ENCODE results near the gene CCDC146. TPM values are rescaled to one million over a fixed set of nuclear protein-coding genes. Genes with fewer than 3 reads are reported as not detected.
A peak's percentile ranks its signal among the peaks of the same experiment; 100 is the strongest.
"Not testable (repeated sequence)": the region's sequence is repeated elsewhere in the genome, so short reads cannot be mapped to it uniquely, and the experiment has no call there.

CCDC146 gene
- total and polyA plus RNA-seq, 10 of the 15 experiments (the other 5 are each of a cell fraction or from before 2014, with no cell fraction given): 0.28 to 5.3 (median 1.3) TPM

DNA sequence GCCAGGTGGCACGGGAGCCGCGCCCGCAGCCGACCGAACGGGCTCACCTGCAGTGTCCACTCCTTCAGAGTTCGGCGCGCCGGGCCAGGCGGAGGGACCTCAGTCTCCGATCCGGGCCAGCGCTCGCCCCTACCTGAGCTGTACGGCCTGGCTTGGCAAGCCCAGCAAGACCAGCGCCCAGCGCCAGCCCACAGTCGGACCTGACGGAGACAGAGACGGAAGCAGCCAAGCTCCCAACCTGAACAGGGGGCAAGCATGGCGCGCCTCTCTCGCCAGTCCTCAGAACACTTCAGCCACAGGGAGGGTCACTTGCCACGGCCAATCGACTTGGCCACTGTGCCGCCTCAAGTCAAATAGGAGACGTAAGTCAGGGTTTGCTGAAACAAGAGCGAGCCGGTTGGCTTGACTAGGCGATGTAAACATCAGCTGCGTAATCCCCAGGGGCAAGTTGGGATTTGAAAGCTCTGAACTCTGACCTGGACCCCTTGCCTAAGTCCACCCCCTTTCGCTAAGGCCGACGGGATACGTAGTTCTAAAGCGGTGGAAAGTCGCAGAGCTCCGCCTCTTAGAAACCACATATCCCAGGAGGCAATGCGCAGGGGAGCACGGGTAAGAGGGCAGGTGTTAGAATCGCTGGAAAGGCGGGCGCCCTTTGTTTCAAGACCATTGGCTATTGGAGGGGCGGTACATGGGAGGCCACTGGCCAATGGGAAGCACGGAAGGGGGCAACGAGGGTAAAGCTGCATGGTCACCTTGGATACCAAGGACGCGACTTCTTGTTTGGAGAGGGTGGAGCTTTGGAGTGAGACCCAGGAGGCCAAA is at the start of gene CCDC146 (continued):
- peak; percentile 44; the same call in 1 of the 3 replicates for TF ChIP-seq POU2F2 (IDR thresholded peaks at IDR 0.05; ENCODE audit: borderline replicate concordance, low read depth, low read length)
- TF ChIP-seq TCF12 (IDR thresholded peaks at IDR 0.05; ENCODE audit: low read depth, low read length): peak; percentile 77; the same call in 1 of the 2 replicates
- TF ChIP-seq IKZF1 (conservative IDR thresholded peaks at IDR 0.05): peak; percentile 69
- peak; percentile 67 to 76 for TF ChIP-seq BHLHE40 (IDR thresholded peaks at IDR 0.05; ENCODE audit: borderline replicate concordance in 1 of 2, low read depth in 2 of 2, low read length in 1 of 2)
- peak; percentile 97 for TF ChIP-seq SIX5 (IDR thresholded peaks at IDR 0.05; ENCODE audit: low read depth, low read length, severe bottlenecking)
- TF ChIP-seq MEF2B (IDR thresholded peaks at IDR 0.05; ENCODE audit: partially characterized antibody, poor library complexity, severe bottlenecking): peak; percentile 77
- TF ChIP-seq NFYB (IDR thresholded peaks at IDR 0.05; ENCODE audit: insufficient read depth, low read depth, low read length): peak; percentile 47; the same call in 1 of the 2 replicates
- peak; percentile 99 for TF ChIP-seq NR2C1 (IDR thresholded peaks at IDR 0.05)
- TF ChIP-seq, protein P1, sequence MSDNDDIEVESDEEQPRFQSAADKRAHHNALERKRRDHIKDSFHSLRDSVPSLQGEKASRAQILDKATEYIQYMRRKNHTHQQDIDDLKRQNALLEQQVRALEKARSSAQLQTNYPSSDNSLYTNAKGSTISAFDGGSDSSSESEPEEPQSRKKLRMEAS (IDR thresholded peaks at IDR 0.05; ENCODE audit: low read depth, low read length): 0 out of 2 replicates have a peak, but pooled peaks have one; percentile 19
- TF ChIP-seq SP1 (IDR thresholded peaks at IDR 0.05; ENCODE audit: low read depth, low read length): peak; percentile 83
- TF ChIP-seq HCFC1 (IDR thresholded peaks at IDR 0.05; ENCODE audit: low read length): peak; percentile 97
- TF ChIP-seq POLR2AphosphoS5 (IDR thresholded peaks at IDR 0.05; ENCODE audit: low read length): 0 out of 2 replicates have a peak, but pooled peaks have one; percentile 17
- peak; percentile 82 for TF ChIP-seq TBL1XR1 (IDR thresholded peaks at IDR 0.05; ENCODE audit: low read depth, low read length)
- 0 out of 2 replicates have a peak, but pooled peaks have one; percentile 30 for TF ChIP-seq NRF1 (conservative IDR thresholded peaks at IDR 0.05; ENCODE audit: low read depth, low read length)
- TF ChIP-seq MXI1 (IDR thresholded peaks at IDR 0.05; ENCODE audit: low read depth, low read length): 0 out of 2 replicates have a peak, but pooled peaks have one; percentile 42
- peak; percentile 87 for TF ChIP-seq CREB1 (IDR thresholded peaks at IDR 0.05; ENCODE audit: low read depth)
- peak; percentile 18; the same call in 1 of the 2 replicates for TF ChIP-seq POLR2A (IDR thresholded peaks at IDR 0.05; ENCODE audit: low read depth, low read length)

DNA sequence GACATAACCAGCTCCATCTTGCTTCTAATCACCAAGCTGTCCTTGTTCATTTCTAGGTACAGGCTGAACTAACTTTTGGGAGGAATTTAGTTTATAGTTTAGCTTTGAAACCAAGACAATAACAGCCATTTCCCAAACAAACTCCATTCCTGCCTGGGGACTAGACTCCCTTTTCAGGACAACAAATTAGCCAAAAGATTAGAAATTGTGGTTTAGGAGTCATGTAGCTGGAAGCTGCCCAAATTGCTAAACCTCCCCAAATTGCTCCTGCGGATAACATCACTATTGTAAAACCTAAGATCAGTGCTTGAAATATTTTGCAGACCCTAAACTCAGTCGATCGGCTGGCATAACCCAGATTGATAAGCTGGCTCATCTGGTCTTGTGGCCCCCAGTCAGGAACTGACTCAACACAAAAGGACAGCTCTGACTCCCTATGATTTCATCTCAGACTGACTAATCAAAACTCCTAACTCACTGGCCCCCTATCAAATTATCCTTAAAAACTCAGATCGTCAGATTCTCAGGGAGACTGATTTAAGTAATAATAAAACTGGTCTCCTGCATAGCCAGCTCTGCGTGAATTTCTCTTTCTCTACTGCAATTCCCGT is 47.5 kb upstream of the CCDC146 start:
- POLR2A ChIA-PET: interaction anchor here (0.6 kb wide), 1 partner anchor 386 kb away, joined by 3 read pairs; no protein-coding TSS in a partner anchor
- H3K9me3 ChIP-seq (replicated peaks; ENCODE audit: control insufficient read depth, insufficient read depth, low read length); H3K27ac ChIP-seq (ENCODE audit: control insufficient read depth, insufficient read depth); CTCF ChIA-PET; H3K9ac ChIP-seq (ENCODE audit: control insufficient read depth, insufficient read depth, low read length); H3K4me1 ChIP-seq (ENCODE audit: control insufficient read depth, insufficient read depth, low read length); SMC1A ChIA-PET (ENCODE audit: uncharacterized antibody, unreplicated experiment); ATAC-seq; H3K36me3 ChIP-seq (ENCODE audit: control insufficient read depth in 2 of 2, insufficient read depth in 2 of 2, low read length in 1 of 2); H2AFZ ChIP-seq (ENCODE audit: control insufficient read depth, low read depth, low read length); DNase-seq (ENCODE audit: low read depth, low spot score); H3K4me2 ChIP-seq (ENCODE audit: control insufficient read depth, insufficient read depth); RAD21 ChIA-PET (ENCODE audit: unreplicated experiment); in situ Hi-C loops (cut with MboI); intact Hi-C loops (cut with micrococcal nuclease; ENCODE audit: unreplicated experiment); H3K79me2 ChIP-seq (ENCODE audit: control insufficient read depth, insufficient read depth, low read length); H3K27me3 ChIP-seq (replicated peaks in 1 of 2; ENCODE audit: control insufficient read depth in 2 of 2, insufficient read depth in 2 of 2, low read length in 1 of 2); H4K20me1 ChIP-seq (ENCODE audit: control insufficient read depth, insufficient read depth); BruUV-seq (replicated peaks); H3K4me3 ChIP-seq: not testable (repeated sequence)
- 88% methylated on average over 4 of the region's 6 CpGs for WGBS (ENCODE audit: insufficient coverage, insufficient replicate concordance, low lambda C conversion rate, missing lambda C conversion rate)
- peak; percentile 49 for FAIRE-seq

All from GM12878 (cell line).